Activated CD8-positive, alpha-beta memory T cell treated with anti-CD3 and anti-CD28 coated beads for 4 hours (primary cell): ENCODE measurements around the gene JCAD.
"Not testable (repeated sequence)": the region's sequence is repeated elsewhere in the genome, so short reads cannot be mapped to it uniquely, and the experiment has no call there.

Source experiments
- DNase-seq, 2 donors: peaks; one replicate each; pipeline ENCODE4 v3.0.0-alpha.2; 2020; ENCODE audit warnings: low read depth in 2 of 2

Gene JCAD

DNA sequence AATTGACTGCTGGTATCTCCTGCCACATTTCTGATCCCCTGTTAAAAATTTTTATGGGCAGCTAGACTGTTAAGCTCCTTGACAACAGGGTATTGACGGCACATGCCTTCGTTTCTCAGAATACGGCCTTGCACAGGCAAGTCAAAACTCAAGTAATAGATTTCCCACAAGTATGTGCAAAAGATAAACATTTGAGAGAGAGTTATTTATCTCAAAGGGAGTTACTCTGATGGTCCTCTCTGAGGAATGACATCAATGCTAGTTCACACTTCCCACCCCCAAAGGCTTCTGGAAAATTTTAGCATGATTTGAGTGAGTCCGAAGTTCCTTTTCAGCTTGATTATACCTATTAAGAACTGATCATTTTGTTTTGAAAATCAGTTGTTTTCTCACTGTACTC, 71.9 kb downstream of the JCAD start:
- no peak for DNase-seq

DNA sequence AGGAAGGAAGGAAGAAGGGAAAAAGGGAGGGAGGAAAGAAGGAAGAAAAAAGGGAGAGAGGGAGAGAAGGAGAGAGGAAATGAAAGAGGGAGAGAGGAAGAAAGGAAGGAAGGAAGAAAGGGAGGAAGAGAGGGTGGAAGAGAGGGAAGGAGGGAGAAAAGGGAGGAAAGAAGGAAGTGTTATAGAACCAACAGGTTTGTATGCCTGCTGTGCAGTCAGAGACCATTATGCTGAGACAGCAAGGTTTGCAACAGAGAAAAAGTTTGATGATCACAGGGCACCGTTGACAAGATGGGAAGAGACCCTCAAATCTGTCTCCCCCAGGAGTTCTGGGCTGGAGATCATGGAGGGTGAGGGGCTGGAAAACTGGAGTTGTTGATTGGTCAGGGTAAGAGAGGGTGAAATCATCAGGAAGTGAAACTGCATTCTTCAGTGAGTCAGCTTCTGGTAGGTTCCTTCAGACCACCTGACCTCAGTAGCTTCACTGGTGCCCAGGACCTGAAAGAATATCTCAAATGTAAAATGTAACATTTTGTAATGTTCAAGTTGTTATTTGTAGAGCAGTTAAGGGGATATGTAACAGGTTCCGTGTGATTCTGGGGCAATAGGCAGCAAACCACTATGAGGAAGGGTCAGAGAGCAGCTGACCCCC, 76.3 kb downstream of the JCAD start:
- no peak for DNase-seq

DNA sequence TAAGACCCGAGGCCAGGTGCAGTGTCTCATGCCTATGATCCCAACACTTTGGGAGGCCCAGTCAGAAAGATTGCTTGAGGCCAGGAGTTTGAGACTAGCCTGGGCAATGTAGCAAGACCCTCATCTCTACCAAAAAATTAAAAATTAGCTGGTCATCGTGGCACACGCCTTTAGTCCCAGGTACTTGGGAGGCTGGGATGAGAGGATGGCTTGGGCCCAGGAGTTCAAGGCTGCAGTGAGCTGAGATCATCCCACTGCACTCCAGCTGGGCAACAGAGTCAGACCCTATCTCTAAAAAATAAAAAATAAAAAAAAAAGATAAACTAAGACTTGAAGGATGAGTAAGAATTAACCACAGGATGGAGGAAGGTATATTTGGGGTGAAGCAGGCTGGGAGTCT, 77.9 kb downstream of the JCAD start:
- DNase-seq: no peak

DNA sequence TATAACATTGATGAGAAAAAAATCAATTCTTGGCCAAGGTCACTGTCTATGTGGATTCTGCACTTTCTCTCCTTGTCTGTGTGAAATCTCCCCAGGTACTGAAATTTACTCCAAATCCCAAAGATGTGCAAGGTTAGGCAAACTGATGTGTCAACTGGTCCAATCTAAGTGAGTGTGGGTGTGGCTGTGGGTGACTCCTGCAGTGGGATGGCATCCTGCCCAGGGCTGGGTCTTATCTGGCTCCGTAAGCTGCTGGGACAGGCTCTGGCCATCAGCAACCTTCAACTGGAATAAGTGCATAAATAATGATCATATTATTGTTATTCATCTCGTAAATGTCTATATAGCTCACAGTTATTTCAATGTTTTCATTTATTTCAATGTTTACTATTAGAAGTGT, 79.3 kb downstream of the JCAD start:
- DNase-seq: no peak

DNA sequence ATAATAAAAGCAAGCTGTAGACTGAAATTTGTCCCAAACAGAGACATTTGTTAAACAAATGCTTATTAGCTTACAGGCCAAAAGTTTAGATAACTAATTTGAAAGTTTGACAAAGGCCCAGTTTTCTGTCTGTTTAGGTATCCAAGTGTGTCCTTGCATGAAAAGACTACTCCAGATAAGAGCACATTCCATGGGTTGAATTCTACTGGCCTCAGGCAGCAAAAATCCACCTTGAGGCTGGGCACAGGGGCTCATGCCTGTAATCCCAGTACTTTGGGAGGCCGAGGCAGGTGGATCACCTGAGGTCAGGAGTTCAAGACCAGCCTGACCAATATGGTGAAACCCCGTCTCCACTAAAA, 80.0 kb downstream of the JCAD start:
- DNase-seq: not testable (repeated sequence)

DNA sequence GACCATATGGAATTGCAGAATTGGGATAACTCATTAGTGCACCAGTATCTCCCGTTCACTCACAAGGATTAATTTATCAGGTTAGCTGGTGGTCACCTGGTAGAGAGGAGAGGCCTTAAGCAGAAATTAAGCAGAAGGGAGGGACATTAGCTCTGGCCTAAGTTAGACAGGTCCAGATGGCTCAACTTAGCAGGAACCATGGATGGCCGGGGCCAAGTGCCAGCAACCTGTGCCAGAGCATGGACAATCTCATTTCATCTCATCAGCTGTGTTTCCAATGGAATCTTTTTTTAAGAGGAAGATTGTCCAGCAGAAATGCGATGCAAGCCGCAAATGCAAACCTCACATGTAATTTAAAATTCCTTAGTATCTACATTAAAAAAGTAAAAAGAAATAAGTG, 82.2 kb downstream of the JCAD start:
- no peak for DNase-seq

DNA sequence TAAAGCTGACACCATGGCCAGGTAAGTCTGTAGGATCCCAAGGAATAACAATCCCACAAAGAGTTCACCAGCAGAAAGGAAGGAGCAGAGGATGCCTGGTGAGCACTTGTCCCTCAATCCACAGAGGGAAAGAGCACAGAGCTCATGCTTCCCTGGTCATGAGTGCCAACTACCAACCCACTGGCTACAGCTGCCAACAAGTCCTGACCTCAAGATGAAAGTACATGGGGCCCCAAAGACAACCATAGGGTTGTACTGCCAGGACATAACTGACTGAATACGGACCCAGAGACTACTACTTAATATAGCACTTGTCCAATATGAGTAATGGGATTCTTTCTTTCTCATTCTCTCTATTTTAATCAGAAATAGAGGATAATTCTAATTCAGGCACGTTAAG, 83.3 kb downstream of the JCAD start:
- no peak for DNase-seq

DNA sequence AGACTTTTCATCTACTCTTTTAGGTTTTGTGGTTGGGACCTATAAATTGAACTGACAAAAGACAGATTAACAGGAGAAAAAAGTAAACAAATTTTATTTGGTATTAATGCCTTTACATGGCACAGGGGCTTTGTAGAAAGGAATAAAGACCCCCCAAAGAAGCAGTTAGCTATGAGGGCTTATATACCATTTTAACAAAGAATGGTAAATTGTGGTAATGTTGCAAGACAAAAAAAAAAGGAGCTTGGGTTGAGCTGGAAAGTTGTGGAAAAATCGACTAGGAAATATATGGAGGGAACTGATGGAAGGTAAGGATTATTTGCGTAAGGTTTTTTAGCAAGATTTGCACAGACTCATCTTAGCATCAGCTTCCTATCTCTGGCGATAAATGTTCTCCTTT, 84.6 kb downstream of the JCAD start:
- no peak for DNase-seq

DNA sequence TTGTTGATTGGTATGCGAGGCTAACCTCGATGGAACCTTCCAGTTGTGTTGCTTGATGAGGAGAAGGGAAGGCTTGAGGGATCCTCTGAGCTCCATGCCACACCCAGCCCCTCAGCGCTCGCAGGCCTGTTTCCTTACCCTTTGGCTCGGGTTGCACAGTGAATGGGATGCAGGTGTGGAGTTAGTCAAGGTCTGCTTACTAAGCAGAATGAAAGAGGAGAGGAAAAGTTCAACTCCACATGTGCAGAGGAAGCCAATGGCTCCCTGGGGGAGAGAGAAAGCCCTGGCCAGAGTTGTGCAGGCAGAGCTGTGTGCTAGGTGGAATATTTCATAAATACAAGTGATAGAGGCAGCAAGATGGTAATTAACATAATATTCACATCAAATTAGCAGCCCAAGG, 85.5 kb downstream of the JCAD start:
- DNase-seq: no peak

DNA sequence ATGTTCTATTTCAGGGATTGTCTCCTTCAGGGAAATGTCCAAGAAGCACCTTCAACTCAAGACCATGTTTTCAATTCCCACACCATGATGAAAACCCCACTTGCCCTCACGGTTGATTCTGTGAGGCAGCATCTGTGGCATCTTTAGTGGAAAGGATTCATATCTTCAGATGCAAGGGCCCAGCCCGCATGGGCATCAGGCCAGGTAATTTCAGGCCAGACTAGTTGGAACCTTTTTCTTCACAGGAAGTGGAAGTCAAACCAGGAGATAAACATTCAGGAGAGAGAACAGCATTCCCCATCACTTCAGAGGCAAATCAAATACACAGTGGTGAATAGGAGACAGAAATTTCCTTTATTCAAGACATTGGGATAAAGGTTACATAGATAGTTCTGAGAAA, 88.8 kb downstream of the JCAD start:
- no peak for DNase-seq

DNA sequence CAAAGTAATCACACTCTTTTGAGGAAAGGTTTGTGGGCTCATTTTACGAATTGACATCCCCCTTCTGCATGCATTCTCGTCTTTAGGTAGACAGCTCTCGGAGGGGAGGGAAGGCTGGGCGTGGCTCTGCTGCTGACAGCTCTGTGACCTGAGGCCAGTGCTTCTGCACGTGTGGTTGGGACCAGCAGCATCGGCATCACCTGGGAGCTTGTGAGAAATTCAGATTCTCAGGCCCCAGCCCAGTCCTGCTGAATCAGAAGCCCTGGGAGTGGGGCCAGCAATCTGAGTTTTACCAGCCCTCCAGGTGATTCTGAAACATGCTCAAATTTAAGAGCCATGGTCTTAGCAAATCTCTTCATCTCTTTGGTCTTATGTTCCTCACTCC, 89.4 kb downstream of the JCAD start:
- no peak for DNase-seq

DNA sequence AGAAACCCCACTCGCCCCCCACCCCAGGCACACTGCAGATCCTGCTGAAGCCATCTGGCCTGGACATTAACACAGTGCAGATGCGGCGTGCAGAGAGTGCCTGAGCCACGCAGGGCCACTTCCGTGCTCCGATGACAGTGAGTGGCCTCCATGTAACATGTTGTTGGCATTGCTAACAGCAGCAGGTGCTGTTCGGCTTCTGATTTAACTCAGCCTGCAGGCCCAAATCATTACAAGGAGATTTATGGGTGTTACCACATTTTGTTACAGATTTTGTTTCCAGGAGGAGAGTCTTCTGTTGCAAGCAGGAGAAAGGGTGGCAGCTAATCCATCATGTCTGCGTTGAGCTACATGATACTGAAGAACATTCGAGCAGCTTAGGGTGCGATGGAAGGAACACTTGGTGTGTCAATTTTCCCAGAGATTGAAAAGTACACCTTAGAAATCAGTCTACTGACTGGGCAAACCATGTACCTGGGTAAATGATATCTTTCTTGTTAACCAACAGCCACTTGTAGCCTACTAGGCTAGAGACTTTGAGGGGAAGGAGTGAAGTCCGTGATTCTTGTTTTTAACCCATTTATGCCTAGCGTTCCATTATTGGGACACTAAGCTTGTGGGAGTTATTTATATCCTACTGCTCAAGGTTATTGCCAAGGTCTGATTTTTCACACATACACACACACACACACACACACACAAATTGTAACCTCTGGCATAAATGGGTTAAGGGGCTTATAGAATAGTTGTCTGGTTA, 90.0 kb downstream of the JCAD start:
- DNase-seq: no peak

DNA sequence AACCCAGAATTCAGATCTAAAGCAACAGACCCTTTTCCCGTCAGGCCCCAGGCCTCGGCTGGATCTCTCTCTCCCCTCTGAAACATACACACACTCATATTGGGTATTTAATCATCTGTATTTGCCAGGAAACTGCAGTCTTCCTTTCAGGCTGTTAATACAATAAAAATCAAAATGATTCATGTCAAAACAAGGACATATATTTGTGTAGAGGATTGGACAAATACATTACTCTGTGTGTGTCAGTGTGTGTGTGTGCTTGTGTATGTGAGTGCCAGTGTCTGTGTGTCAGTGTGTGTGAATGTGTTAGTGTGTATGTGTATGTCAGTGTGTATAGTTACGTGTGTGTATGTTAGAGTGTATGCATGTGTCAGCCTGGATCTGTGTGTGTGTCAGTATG, 90.8 kb downstream of the JCAD start:
- no peak for DNase-seq

DNA sequence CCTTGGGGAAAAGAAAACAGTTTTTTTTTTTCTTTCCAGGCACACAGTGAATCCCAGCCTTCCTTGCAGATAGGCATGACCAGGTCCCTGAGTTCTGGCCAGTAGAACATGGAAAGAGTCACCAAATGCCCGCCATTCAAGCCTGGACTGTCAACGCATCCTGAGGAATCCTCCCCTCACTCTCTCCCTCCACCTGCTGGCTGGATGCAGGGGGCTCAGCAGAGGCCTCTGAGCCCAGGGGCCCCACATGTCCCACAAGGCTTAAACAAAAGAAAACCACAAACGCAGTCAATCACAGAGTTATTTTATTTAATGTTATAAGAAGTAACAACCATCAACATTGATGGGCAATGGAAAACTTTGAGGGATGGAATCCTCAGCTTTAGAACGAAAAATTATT, 93.1 kb downstream of the JCAD start:
- no peak for DNase-seq
